Parathyroid adenoma (tissue), 2 donors: Measurements from ENCODE around the gene METTL16.

Experiments
- H2AFZ ChIP-seq: fragments of 300-600 bp; sonication (generic); one replicate; pipeline ENCODE4 v1.7.0; 2017; ENCODE audit warnings: antibody characterized with exemption, mild to moderate bottlenecking
- H3K27ac ChIP-seq: fragments of 300-600 bp; sonication (generic); one replicate; pipeline ENCODE4 v1.7.0; 2017
- H3K27me3 ChIP-seq: fragments of 300-600 bp; sonication (generic); one replicate; pipeline ENCODE4 v1.7.0; 2017; ENCODE audit warnings: low read length; ENCODE audit not compliant: control insufficient read depth, insufficient read depth
- H3K36me3 ChIP-seq: fragments of 300-600 bp; sonication (generic); one replicate; pipeline ENCODE4 v1.7.0; 2017; ENCODE audit warnings: low read length; ENCODE audit not compliant: control insufficient read depth, insufficient read depth
- H3K4me1 ChIP-seq: fragments of 300-600 bp; sonication (generic); one replicate; pipeline ENCODE4 v1.7.0; 2017; ENCODE audit warnings: control low read depth
- H3K4me2 ChIP-seq: fragments of 300-600 bp; sonication (generic); one replicate; pipeline ENCODE4 v1.7.0; 2017; ENCODE audit warnings: low read length
- H3K4me3 ChIP-seq: fragments of 300-600 bp; sonication (generic); one replicate; pipeline ENCODE4 v1.7.0; 2017; ENCODE audit warnings: low read depth, low read length
- H3K79me2 ChIP-seq: fragments of 300-600 bp; sonication (generic); one replicate; pipeline ENCODE4 v1.7.0; 2017; ENCODE audit warnings: control low read depth
- H3K9ac ChIP-seq: fragments of 300-600 bp; sonication (generic); one replicate; pipeline ENCODE4 v1.7.0; 2017; ENCODE audit warnings: mild to moderate bottlenecking
- H3K9me3 ChIP-seq: fragments of 300-600 bp; sonication (generic); one replicate; pipeline ENCODE4 v1.7.0; 2017; ENCODE audit warnings: low read length; ENCODE audit not compliant: control insufficient read depth
- TF ChIP-seq, protein P1 (sequence below): fragments of 300-600 bp; sonication (generic); IDR thresholded peaks from one replicate; pipeline ENCODE4 v1.7.0; 2017; ENCODE audit warnings: antibody characterized with exemption, mild to moderate bottlenecking
- donor health status: primary hyperparathyroidism.

Gene METTL16

DNA sequence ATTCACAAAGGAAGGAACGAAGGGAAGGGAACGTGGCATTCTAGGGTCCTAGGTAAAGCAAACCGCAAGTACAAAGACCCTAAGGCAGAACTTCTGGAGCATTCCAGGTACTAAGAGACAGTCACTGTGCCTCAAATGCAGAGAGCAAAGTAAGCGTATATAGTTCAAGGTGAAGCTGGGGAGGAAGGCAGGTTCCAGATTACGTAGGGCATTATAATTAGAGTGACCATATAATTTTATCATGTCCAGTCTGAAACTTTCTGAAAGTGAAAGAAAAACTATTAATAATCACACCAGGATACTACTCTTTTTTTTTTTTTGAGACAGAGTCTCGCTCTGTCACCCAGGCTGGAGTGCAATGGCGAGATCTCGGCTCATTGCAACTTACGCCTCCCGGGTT is 25.7 kb downstream of the METTL16 start:
- no peak overlapping the region for H3K4me3 ChIP-seq
- no peak overlapping the region for H3K9ac ChIP-seq
- TF ChIP-seq, protein P1, sequence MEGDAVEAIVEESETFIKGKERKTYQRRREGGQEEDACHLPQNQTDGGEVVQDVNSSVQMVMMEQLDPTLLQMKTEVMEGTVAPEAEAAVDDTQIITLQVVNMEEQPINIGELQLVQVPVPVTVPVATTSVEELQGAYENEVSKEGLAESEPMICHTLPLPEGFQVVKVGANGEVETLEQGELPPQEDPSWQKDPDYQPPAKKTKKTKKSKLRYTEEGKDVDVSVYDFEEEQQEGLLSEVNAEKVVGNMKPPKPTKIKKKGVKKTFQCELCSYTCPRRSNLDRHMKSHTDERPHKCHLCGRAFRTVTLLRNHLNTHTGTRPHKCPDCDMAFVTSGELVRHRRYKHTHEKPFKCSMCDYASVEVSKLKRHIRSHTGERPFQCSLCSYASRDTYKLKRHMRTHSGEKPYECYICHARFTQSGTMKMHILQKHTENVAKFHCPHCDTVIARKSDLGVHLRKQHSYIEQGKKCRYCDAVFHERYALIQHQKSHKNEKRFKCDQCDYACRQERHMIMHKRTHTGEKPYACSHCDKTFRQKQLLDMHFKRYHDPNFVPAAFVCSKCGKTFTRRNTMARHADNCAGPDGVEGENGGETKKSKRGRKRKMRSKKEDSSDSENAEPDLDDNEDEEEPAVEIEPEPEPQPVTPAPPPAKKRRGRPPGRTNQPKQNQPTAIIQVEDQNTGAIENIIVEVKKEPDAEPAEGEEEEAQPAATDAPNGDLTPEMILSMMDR = no peak
- peaks cover 42% of the 10 kb centered on the region for H3K79me2 ChIP-seq
- no peaks in the 10 kb centered on the region for H3K9me3 ChIP-seq
- no peak overlapping the region for H2AFZ ChIP-seq
- H3K4me1 ChIP-seq = no peaks in the 10 kb centered on the region
- H3K36me3 ChIP-seq = no peaks in the 10 kb centered on the region
- no peak overlapping the region for H3K4me2 ChIP-seq
- H3K27me3 ChIP-seq = no peaks in the 10 kb centered on the region
- H3K27ac ChIP-seq = no peak overlapping the region

DNA sequence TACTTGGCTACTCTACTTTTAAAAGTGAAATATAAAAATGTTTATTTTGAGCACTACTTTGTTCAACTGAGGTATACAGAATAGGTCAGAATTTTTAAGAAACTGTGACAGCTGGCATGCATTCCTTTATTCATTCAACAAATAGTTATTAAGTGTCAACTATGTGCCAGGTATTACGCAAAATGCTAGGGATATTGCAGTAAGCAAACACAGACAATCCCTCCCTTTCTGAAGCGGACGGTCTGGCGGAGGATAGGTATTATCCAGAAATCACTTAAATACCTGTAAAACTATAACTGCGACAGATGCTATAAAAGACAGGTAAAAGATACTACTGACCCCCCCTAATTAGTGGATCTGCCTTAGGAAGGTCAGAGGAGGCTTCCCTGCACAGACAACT is 26.1 kb downstream of the METTL16 start:
- no peak overlapping the region for H3K9ac ChIP-seq
- no peaks in the 10 kb centered on the region for H3K27me3 ChIP-seq
- no peak overlapping the region for H3K27ac ChIP-seq
- H3K36me3 ChIP-seq = no peaks in the 10 kb centered on the region
- no peak overlapping the region for H3K4me2 ChIP-seq
- H3K4me1 ChIP-seq = no peaks in the 10 kb centered on the region
- no peak overlapping the region for H3K4me3 ChIP-seq
- TF ChIP-seq, protein P1 = no peak
- H3K79me2 ChIP-seq = peaks cover 43% of the 10 kb centered on the region
- H3K9me3 ChIP-seq = no peaks in the 10 kb centered on the region
- no peak overlapping the region for H2AFZ ChIP-seq

DNA sequence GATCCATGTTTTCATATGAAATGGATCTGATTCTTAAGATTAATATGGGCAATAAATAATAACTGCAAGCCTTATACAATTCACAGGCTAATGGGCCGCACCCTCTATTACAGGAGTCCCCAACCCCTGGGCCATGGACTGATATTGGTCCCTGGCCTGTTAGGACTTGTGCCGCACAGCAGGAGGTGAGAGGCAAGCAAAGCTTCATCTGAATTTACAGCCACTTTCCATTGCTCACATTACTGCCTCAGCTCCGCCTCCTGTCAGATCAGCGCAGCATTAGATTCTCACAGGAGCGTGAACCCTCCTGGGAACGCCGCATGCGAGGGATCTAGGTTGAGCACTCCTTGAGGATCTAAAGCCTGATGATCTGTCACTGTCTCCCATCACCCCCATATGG is 26.8 kb downstream of the METTL16 start:
- Histone ChIP-seq H3K4me2 (no peak overlapping the region), H3K9me3 (no peaks in the 10 kb centered on the region), H3K27me3 (no peaks in the 10 kb centered on the region), H3K36me3 (no peaks in the 10 kb centered on the region), H3K4me3 (no peak overlapping the region), H3K9ac (no peak overlapping the region), H3K79me2 (peaks cover 46% of the 10 kb centered on the region), H3K27ac (no peak overlapping the region), H3K4me1 (no peaks in the 10 kb centered on the region), H2AFZ (no peak overlapping the region)
- TF ChIP-seq, protein P1 = no peak

DNA sequence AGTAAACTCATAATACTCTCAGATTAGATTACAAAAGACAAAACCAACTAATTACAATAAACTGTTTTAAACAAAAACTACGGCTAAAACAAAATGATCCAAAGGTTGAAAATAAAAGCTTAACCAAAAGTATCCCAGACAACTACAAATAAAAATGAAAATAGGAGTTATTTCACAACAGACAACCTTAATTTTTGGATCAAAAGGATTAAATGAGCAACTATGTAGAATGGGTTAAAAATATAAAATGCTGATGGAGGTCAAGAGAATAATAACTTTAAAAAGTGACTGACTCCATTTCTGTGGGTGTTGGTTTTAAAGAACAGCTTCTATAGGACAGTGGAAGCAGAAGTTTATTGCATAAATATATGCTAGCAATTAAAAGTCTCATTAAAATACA is 28.6 kb downstream of the METTL16 start:
- Histone ChIP-seq H3K36me3 (no peaks in the 10 kb centered on the region), H2AFZ (no peak overlapping the region), H3K27me3 (no peaks in the 10 kb centered on the region), H3K79me2 (peaks cover 40% of the 10 kb centered on the region), H3K4me3 (no peak overlapping the region), H3K4me2 (no peak overlapping the region), H3K4me1 (no peaks in the 10 kb centered on the region), H3K9me3 (no peaks in the 10 kb centered on the region), H3K27ac (no peak overlapping the region), H3K9ac (no peak overlapping the region)
- TF ChIP-seq, protein P1 = no peak

DNA sequence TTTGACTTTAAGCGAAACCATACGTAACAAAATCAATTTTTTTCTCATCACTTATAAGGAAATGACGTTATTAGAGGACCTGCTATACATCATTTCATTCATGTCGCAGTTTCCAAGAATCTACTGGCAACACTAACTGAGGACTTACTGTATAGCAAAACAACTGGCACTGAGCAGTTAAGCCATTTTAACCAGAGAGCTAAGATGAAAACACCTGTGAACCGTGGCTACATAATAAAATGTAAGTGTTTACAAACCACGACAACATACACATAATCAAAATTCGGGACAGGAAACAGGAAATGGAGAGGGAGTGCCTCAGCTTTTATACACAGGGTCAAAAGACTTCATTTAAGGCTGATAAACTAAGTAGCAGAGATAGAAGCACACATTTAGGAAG is 29.5 kb downstream of the METTL16 start:
- Histone ChIP-seq H3K4me1 (no peaks in the 10 kb centered on the region), H3K27ac (no peak overlapping the region)

More for the DNA sequence above, 29.5 kb downstream of the METTL16 start:
- Histone ChIP-seq H3K4me3 (no peak overlapping the region), H3K79me2 (peaks cover 39% of the 10 kb centered on the region), H3K9me3 (no peaks in the 10 kb centered on the region), H3K36me3 (no peaks in the 10 kb centered on the region), H3K9ac (no peak overlapping the region), H2AFZ (no peak overlapping the region), H3K4me2 (no peak overlapping the region), H3K27me3 (no peaks in the 10 kb centered on the region)
- TF ChIP-seq, protein P1 = no peak
